Lung (tissue), 12 donors: ENCODE data around the gene FAM222A. TPM values are rescaled to one million over a fixed set of nuclear protein-coding genes. Genes with fewer than 3 reads are reported as not detected.

ENCODE experiments used
- ATAC-seq: fragments of 200-7000 bp; cut with Tn5 transposase; one replicate; pipeline ENCODE4 v1.9.1; 2020; ENCODE audit warnings: moderate number of reproducible peaks; ENCODE audit not compliant: insufficient read depth, low FRiP score
- DNase-seq, 3 donors: peaks; one replicate each; pipeline ENCODE4 v3.0.0-alpha.2; 2013 to 2017
- H3K27ac ChIP-seq, 2 donors: one replicate each; pipeline ENCODE4 v1.5.1; 2013; ENCODE audit warnings: mild to moderate bottlenecking in 2 of 2, moderate library complexity in 2 of 2, control low read depth in 1 of 2, inconsistent platforms in 1 of 2, low read depth in 1 of 2, low read length in 1 of 2
- H3K27me3 ChIP-seq, 3 donors: one replicate each; pipeline ENCODE4 v1.5.1; 2013; ENCODE audit warnings: low read length in 2 of 3; ENCODE audit not compliant: control insufficient read depth in 3 of 3, insufficient read depth in 3 of 3
- H3K36me3 ChIP-seq, 4 donors: one replicate each; pipeline ENCODE4 v1.5.1; 2013; ENCODE audit warnings: low read length in 4 of 4, mild to moderate bottlenecking in 1 of 4, moderate library complexity in 1 of 4; ENCODE audit not compliant: control insufficient read depth in 4 of 4, insufficient read depth in 4 of 4
- H3K4me1 ChIP-seq, 5 donors: one replicate each; pipeline ENCODE4 v1.5.1; 2013; ENCODE audit warnings: low read length in 5 of 5, mild to moderate bottlenecking in 2 of 5, moderate library complexity in 1 of 5; ENCODE audit not compliant: control insufficient read depth in 5 of 5, insufficient read depth in 5 of 5
- H3K4me3 ChIP-seq: one replicate; pipeline ENCODE4 v1.5.1; 2013; ENCODE audit warnings: mild to moderate bottlenecking, control low read depth, moderate library complexity
- H3K9ac ChIP-seq, 2 donors: one replicate each; pipeline ENCODE4 v1.5.1; 2013; ENCODE audit warnings: low read length in 2 of 2, control low read depth in 1 of 2; ENCODE audit not compliant: insufficient read depth in 1 of 2
- H3K9me3 ChIP-seq, 4 donors: one replicate each; pipeline ENCODE4 v1.5.1; 2013; ENCODE audit warnings: low read length in 3 of 4, mild to moderate bottlenecking in 1 of 4, moderate library complexity in 1 of 4; ENCODE audit not compliant: control insufficient read depth in 4 of 4, insufficient read depth in 3 of 4
- CTCF ChIP-seq: IDR thresholded peaks from 2 replicates; pipeline ENCODE4 v1.5.1; 2012; ENCODE audit warnings: mild to moderate bottlenecking; ENCODE audit errors: control extremely low read depth, extremely low read depth
- WGBS, 2 donors: extraction: QIAGEN DNeasy Blood & Tissue Kit; methylation state at CpG; one replicate each; pipeline ENCODE4 v1.1.7; 2013; 5-methylcytosine and 5-hydroxymethylcytosine counted together
- polyA plus RNA-seq, 2 donors: library from polyadenylated mRNA; stranded (reverse); fragments of 200-250 nt; gene quantifications; one replicate each; pipeline ENCODE4 v1.2.1, GENCODE V29; 2013
- total RNA-seq, 2 donors: library from RNA; depleted of rRNA in 1 of 2; stranded (reverse); fragments of >200 nt in 1 of 2; gene quantifications; one replicate each; pipeline ENCODE4 v1.2.1, GENCODE V29; 2014 to 2021
- donor health status: control.
- donor health status: control.
- donor health status: Bipolar disorder and iron deficiency.
- donor health status: healthy.
- donor health status: DM: yes; HTN: yes; CAD: no.

Gene FAM222A
- total and polyA plus RNA-seq, 4 donors: 0.28 to 2.6 (median 1.1) TPM

GRCh38 chr12:109810954-109811623 lies 97.5 kb downstream of the FAM222A start:
- Histone ChIP-seq H3K4me3 (no peak overlapping the region), H3K27ac (no peak overlapping the region), H3K4me1 (no peaks in the 10 kb centered on the region), H3K9ac (no peak overlapping the region), H3K27me3 (no peaks in the 10 kb centered on the region), H3K9me3 (no peaks in the 10 kb centered on the region), H3K36me3 (peaks cover 0 to 3% (median 0%) of the 10 kb centered on the region in 4 donors)
- 92 to 95% methylated on average over 10 of the region's 10 CpGs for WGBS, 2 donors
- no peak for TF ChIP-seq CTCF
- DNase-seq (no peak), ATAC-seq (no peak)

GRCh38 chr12:109811624-109811995 lies 98.0 kb downstream of the FAM222A start:
- H3K27me3 ChIP-seq: no peaks in the 10 kb centered on the region
- ATAC-seq (no peak), DNase-seq (no peak)
- peaks cover 0 to 3% (median 0%) of the 10 kb centered on the region in 4 donors for H3K36me3 ChIP-seq
- H3K27ac ChIP-seq: no peak overlapping the region
- H3K4me1 ChIP-seq: no peaks in the 10 kb centered on the region
- H3K9ac ChIP-seq: no peak overlapping the region
- WGBS, 2 donors: 78 to 80% methylated on average over 5 of the region's 5 CpGs
- TF ChIP-seq CTCF: no peak
- no peaks in the 10 kb centered on the region for H3K9me3 ChIP-seq
- no peak overlapping the region for H3K4me3 ChIP-seq

GRCh38 chr12:109813810-109814416 lies 100.3 kb downstream of the FAM222A start:
- Histone ChIP-seq H3K4me1 (peaks cover 0 to 1% (median 0%) of the 10 kb centered on the region in 5 donors), H3K36me3 (peaks cover 0 to 3% (median 0%) of the 10 kb centered on the region in 4 donors), H3K27me3 (no peaks in the 10 kb centered on the region), H3K4me3 (no peak overlapping the region), H3K9me3 (no peaks in the 10 kb centered on the region), H3K27ac (no peak overlapping the region), H3K9ac (no peak overlapping the region)
- TF ChIP-seq CTCF: no peak
- ATAC-seq (no peak), DNase-seq (no peak)
- 90 to 97% methylated on average over 6 of the region's 6 CpGs for WGBS, 2 donors
